ENCODE data around the gene DOCK7.
"Not testable (repeated sequence)": the region's sequence is repeated elsewhere in the genome, so short reads cannot be mapped to it uniquely, and the experiment has no call there.

Gene DOCK7

GRCh38 chr1:62613325-62613727, 74.9 kb downstream of the DOCK7 start:
- DNase-seq (ENCODE audit: low spot score) = no peak
- no peak for TF ChIP-seq CTCF (IDR thresholded peaks at IDR 0.05; ENCODE audit: extremely low read depth, insufficient read depth, missing control alignments)
- in situ Hi-C loops (cut with MboI; ENCODE audit: low pct_unique_long_range_greater_than_20kb, low sequenced_read_pairs, unreplicated experiment) = no loop called here

DNA sequence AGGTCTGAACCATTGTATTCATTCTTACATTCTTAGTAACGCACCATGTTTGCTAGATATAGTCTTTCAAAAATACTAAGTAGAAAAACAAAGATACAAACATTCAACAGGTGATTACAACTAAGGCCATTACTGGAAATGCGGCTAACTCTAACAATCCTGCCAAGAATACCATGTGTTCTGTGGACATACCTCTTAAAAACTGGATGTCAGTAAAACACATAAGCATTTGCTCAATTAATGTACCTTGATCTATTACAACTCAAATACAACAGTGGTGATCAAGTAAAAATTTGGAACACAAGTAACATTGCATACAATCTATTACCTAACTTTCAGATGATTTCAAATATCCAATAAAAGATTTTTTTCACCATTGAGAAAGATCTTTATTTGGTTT, 75.4 kb downstream of the DOCK7 start:
- TF ChIP-seq CTCF (IDR thresholded peaks at IDR 0.05; ENCODE audit: extremely low read depth, insufficient read depth, missing control alignments) = no peak
- in situ Hi-C loops (cut with MboI; ENCODE audit: low pct_unique_long_range_greater_than_20kb, low sequenced_read_pairs, unreplicated experiment) = no loop called here

DNA sequence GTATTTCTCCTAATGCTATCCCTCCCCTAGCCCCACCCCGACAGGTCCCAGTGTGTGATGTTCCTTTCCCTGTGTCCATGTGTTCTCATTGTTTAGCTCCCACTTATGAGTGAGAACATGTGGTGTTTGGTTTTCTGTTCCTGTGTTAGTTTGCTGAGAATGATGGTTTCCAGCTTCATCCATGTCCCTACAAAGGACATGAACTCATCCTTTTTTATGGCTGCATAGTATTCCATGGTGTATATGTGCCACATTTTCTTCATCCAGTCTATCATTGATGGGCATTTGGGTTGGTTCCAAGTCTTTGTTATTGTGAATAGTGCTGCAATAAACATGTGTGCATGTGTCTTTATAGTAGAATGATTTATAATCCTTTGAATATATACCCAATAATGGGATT, 77.6 kb downstream of the DOCK7 start:
- in situ Hi-C loops (cut with MboI; ENCODE audit: low pct_unique_long_range_greater_than_20kb, low sequenced_read_pairs, unreplicated experiment) = not testable (repeated sequence)

More for the DNA sequence above, 75.4 kb downstream of the DOCK7 start:
- DNase-seq (ENCODE audit: low spot score) = no peak

GRCh38 chr1:62608905-62609304, 79.3 kb downstream of the DOCK7 start:
- DNase-seq (ENCODE audit: low spot score) = no peak
- in situ Hi-C loops (cut with MboI; ENCODE audit: low pct_unique_long_range_greater_than_20kb, low sequenced_read_pairs, unreplicated experiment) = no loop called here
- TF ChIP-seq CTCF (IDR thresholded peaks at IDR 0.05; ENCODE audit: extremely low read depth, insufficient read depth, missing control alignments) = no peak

More for the DNA sequence above, 77.6 kb downstream of the DOCK7 start:
- DNase-seq (ENCODE audit: low spot score) = not testable (repeated sequence)

DNA sequence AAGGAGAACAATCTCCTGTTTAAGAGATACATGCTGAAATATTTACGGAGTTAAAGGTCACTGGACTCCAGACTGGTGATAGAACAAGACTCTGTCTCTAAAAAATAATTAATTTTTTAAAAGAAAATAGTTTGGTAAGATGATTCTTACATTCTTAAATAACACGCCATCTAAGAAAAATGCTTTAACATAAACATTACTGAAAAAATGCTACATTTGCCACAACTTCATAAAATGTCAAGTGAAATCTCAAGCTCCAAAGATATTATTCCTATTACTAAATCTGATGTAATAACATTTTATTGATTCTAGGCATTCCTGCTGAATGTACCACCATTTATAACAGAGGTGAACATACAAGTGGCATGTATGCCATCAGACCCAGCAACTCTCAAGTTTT, 86.7 kb downstream of the DOCK7 start:
- in situ Hi-C loops (cut with MboI; ENCODE audit: low pct_unique_long_range_greater_than_20kb, low sequenced_read_pairs, unreplicated experiment) = no loop called here
- no peak for TF ChIP-seq CTCF (IDR thresholded peaks at IDR 0.05; ENCODE audit: extremely low read depth, insufficient read depth, missing control alignments)
- no peak for DNase-seq (ENCODE audit: low spot score)

DNA sequence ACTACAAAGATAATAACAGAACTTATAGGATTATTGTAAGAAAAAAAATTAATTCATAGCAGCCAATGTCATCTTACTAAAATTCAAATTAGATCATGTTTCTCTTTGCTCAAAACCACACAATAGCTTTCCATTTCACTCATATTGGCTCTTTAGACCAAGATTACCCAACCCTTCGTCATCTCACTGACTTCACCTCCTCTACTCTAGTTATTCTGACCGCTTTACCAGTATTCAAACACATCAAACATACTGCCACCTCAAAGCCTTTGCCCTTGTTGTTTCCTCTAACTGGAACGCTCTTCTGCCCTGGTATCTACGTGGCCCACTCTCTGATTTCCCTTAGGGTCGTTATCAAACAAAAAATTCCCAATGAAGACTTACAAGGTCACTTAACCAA, 89.1 kb downstream of the DOCK7 start:
- no peak for DNase-seq (ENCODE audit: low spot score)
- in situ Hi-C loops (cut with MboI; ENCODE audit: low pct_unique_long_range_greater_than_20kb, low sequenced_read_pairs, unreplicated experiment) = no loop called here
- no peak for TF ChIP-seq CTCF (IDR thresholded peaks at IDR 0.05; ENCODE audit: extremely low read depth, insufficient read depth, missing control alignments)

GRCh38 chr1:62597281-62597680, 90.9 kb downstream of the DOCK7 start, which contains the start of gene ANGPTL3:
TSS of gene ANGPTL3 (plus strand) at chr1:62597520. CDS start at chr1:62597567, 47 bp downstream.
- no peak for DNase-seq (ENCODE audit: low spot score)
- no peak for TF ChIP-seq CTCF (IDR thresholded peaks at IDR 0.05; ENCODE audit: extremely low read depth, insufficient read depth, missing control alignments)
- in situ Hi-C loops (cut with MboI; ENCODE audit: low pct_unique_long_range_greater_than_20kb, low sequenced_read_pairs, unreplicated experiment) = no loop called here

Data from GM13977 (cell line).